B cell (primary cell): Measurements from ENCODE around the gene CUZD1. TPM values are rescaled to one million over a fixed set of nuclear protein-coding genes. Genes with fewer than 3 reads are reported as not detected.

Source experiments
- ATAC-seq: fragments of 200-7000 bp; cut with Tn5 transposase; one replicate; pipeline ENCODE4 v1.10.0; 2021; ENCODE audit warnings: low read depth, mild to moderate bottlenecking, moderate number of reproducible peaks, moderate library complexity
- CTCF ChIA-PET: fragments of 350-600 bp; sonication (Branson Sonifier 250); formaldehyde crosslinking; loops from one replicate; lab custom pipeline; 2021; ENCODE audit warnings: antibody characterized with exemption, inconsistent platforms; lab: Charles Lee
- POLR2A ChIA-PET: fragments of 350-600 bp; sonication (Branson Sonifier 250); formaldehyde crosslinking; loops from one replicate; lab custom pipeline; 2021; ENCODE audit warnings: antibody characterized with exemption; lab: Charles Lee
- DNase-seq: peaks from one replicate; pipeline ENCODE4 v3.0.0; 2013
- H2AFZ ChIP-seq: 2 replicates; pipeline ENCODE4 v1.6.1; 2012; ENCODE audit warnings: mild to moderate bottlenecking, low read depth, low read length; ENCODE audit not compliant: insufficient read depth, poor library complexity, severe bottlenecking
- H3K27ac ChIP-seq, 2 donors: 1 replicate in 1 of 2; 2 replicates in 1 of 2; pipeline ENCODE4 v1.5.1; 2012 to 2013; ENCODE audit warnings: low read length in 2 of 2, mild to moderate bottlenecking in 2 of 2, moderate library complexity in 1 of 2
- H3K27me3 ChIP-seq, 4 experiments: fragments of 200-600 bp in 1 of 4; sonication (generic) in 1 of 4; replicated peaks in 1 of 4; 1 replicate in 2 of 4; 2 replicates in 2 of 4; pipeline versions ENCODE4 v1.6.1 to v1.7.0; 2013 to 2016; ENCODE audit warnings: low read length in 3 of 4, mild to moderate bottlenecking in 2 of 4, mixed read lengths in 1 of 4, moderate library complexity in 1 of 4; ENCODE audit not compliant: insufficient read depth in 4 of 4, control insufficient read depth in 3 of 4; ENCODE audit errors: control extremely low read depth in 1 of 4
- H3K36me3 ChIP-seq, 2 experiments: replicated peaks in 1 of 2; 1 replicate in 1 of 2; 2 replicates in 1 of 2; pipeline versions ENCODE4 v1.6.1 to v1.7.1; 2013; ENCODE audit warnings: low read length in 1 of 2; ENCODE audit not compliant: insufficient read depth in 2 of 2, control insufficient read depth in 1 of 2; ENCODE audit errors: control extremely low read depth in 1 of 2, extremely low read depth in 1 of 2
- H3K4me1 ChIP-seq, 2 donors: fragments of 200-600 bp in 1 of 2; sonication (generic) in 1 of 2; 1 replicate in 1 of 2; 2 replicates in 1 of 2; pipeline versions ENCODE4 v1.5.1 to v1.6.1; 2013 to 2017; ENCODE audit warnings: low read length in 2 of 2; ENCODE audit not compliant: control insufficient read depth in 2 of 2, insufficient read depth in 2 of 2
- H3K4me2 ChIP-seq: replicated peaks from 2 replicates; pipeline ENCODE3; 2012; ENCODE audit warnings: mild to moderate bottlenecking, low read depth, low read length; ENCODE audit not compliant: poor library complexity, severe bottlenecking
- H3K4me3 ChIP-seq, 5 experiments: fragments of 200-600 bp in 1 of 5; sonication (generic) in 1 of 5; 1 replicate in 3 of 5; 2 replicates in 2 of 5; pipeline versions ENCODE4 v1.5.1 to v1.7.0; 2011 to 2016; ENCODE audit warnings: low read length in 4 of 5, mild to moderate bottlenecking in 4 of 5, low read depth in 2 of 5, control low read depth in 1 of 5, moderate library complexity in 1 of 5; ENCODE audit not compliant: insufficient read depth in 1 of 5; ENCODE audit errors: control extremely low read depth in 1 of 5, extremely low read depth in 1 of 5
- H3K79me2 ChIP-seq: fragments of 200-600 bp; sonication (generic); one replicate; pipeline ENCODE4 v1.6.0; 2016; ENCODE audit warnings: low read length; ENCODE audit not compliant: control insufficient read depth, insufficient read depth
- H3K9ac ChIP-seq: fragments of 200-600 bp; sonication (generic); 2 replicates; pipeline ENCODE4 v1.6.1; 2017; ENCODE audit warnings: mild to moderate bottlenecking, low read length, moderate library complexity
- H3K9me3 ChIP-seq, 3 donors: one replicate each; pipeline versions ENCODE4 v1.6.1 to v1.7.1; 2013; ENCODE audit warnings: low read length in 2 of 3; ENCODE audit not compliant: control insufficient read depth in 2 of 3, insufficient read depth in 1 of 3; ENCODE audit errors: control extremely low read depth in 1 of 3
- H4K20me1 ChIP-seq: 2 replicates; pipeline ENCODE4 v1.6.0; 2012; ENCODE audit warnings: mild to moderate bottlenecking, low read length; ENCODE audit not compliant: insufficient read depth, control insufficient read depth, poor library complexity, severe bottlenecking
- H3K27ac Mint-ChIP-seq: one replicate; pipeline ENCODE4 v1.8.0; 2021; ENCODE audit warnings: mixed read lengths
- H3K27me3 Mint-ChIP-seq: one replicate; pipeline ENCODE4 v1.8.0; 2021; ENCODE audit warnings: mixed read lengths
- H3K4me1 Mint-ChIP-seq: one replicate; pipeline ENCODE4 v1.8.0; 2021; ENCODE audit warnings: mixed read lengths
- H3K4me3 Mint-ChIP-seq: one replicate; pipeline ENCODE4 v1.8.0; 2021; ENCODE audit warnings: mixed read lengths
- H3K9me3 Mint-ChIP-seq: one replicate; pipeline ENCODE4 v1.8.0; 2022; ENCODE audit warnings: mixed read lengths; ENCODE audit not compliant: insufficient read depth
- EZH2 ChIP-seq: IDR thresholded peaks from 2 replicates; pipeline ENCODE4 v1.6.1; 2012; ENCODE audit warnings: borderline replicate concordance, low read depth, mild to moderate bottlenecking, moderate library complexity, low read length; ENCODE audit not compliant: insufficient read depth, poor library complexity, severe bottlenecking
- WGBS: methylation state at CpG from one replicate; pipeline ENCODE4 v1.1.5; 2013; ENCODE audit warnings: missing lambda C conversion rate; ENCODE audit not compliant: insufficient coverage; 5-methylcytosine and 5-hydroxymethylcytosine counted together
- intact Hi-C: fragments of 100-400 bp; cut with micrococcal nuclease; formaldehyde crosslinking; loops from one replicate; pipeline ENCODE4 v1.10.0; 2022
- polyA plus RNA-seq: library from polyadenylated mRNA; depleted of rRNA; stranded (reverse); fragments of >200 nt; gene quantifications from 2 replicates; pipeline ENCODE4 v1.2.3, GENCODE V29; 2012
- total RNA-seq, 2 donors: library from RNA; stranded (reverse); fragments of 120-200 nt in 1 of 2; gene quantifications; 1 replicate in 1 of 2; 2 replicates in 1 of 2; pipeline versions ENCODE4 v1.2.3 to v1.2.4, GENCODE V29; 2013 to 2022
- TF ChIP-seq, protein P1 (sequence below): fragments of 200-600 bp; IDR thresholded peaks from one replicate; pipeline ENCODE4 v1.8.0; 2022; ENCODE audit warnings: antibody characterized with exemption, mild to moderate bottlenecking

CUZD1 gene
- total and polyA plus RNA-seq, 2 donors (not counting 1 experiment from before 2014, with no cell fraction given): 2.1 to 3.3 TPM

DNA sequence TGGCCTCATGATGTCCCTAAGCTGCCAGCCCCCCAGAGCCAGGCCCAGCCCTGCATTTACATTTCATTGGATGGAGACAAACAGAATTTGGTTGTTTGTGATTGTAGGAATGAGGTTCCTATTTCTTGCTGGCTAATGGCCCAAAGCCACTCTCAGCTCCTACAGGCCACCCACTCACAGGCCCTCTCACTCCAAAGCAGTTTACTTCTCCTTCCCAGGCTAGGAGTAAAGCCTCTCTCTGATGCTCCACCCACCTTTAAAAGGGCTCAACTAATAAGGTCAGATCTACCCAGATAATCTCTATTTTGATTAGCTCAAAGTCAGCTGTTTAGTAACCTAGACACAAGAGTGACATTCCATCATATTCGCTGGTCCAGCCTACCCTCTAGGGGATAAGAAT is 11.2 kb upstream of the CUZD1 start:
- no peak overlapping the region for H3K9ac ChIP-seq
- Mint-ChIP-seq H3K27ac (no peak overlapping the region), H3K9me3 (no peaks in the 10 kb centered on the region), H3K4me3 (no peak overlapping the region), H3K27me3 (no peaks in the 10 kb centered on the region), H3K4me1 (peaks cover 21% of the 10 kb centered on the region)
- intact Hi-C loops: no loop called here
- no peaks in the 10 kb centered on the region for H3K9me3 ChIP-seq
- no peak for TF ChIP-seq EZH2
- TF ChIP-seq, protein P1, sequence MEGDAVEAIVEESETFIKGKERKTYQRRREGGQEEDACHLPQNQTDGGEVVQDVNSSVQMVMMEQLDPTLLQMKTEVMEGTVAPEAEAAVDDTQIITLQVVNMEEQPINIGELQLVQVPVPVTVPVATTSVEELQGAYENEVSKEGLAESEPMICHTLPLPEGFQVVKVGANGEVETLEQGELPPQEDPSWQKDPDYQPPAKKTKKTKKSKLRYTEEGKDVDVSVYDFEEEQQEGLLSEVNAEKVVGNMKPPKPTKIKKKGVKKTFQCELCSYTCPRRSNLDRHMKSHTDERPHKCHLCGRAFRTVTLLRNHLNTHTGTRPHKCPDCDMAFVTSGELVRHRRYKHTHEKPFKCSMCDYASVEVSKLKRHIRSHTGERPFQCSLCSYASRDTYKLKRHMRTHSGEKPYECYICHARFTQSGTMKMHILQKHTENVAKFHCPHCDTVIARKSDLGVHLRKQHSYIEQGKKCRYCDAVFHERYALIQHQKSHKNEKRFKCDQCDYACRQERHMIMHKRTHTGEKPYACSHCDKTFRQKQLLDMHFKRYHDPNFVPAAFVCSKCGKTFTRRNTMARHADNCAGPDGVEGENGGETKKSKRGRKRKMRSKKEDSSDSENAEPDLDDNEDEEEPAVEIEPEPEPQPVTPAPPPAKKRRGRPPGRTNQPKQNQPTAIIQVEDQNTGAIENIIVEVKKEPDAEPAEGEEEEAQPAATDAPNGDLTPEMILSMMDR: no peak
- H3K36me3 ChIP-seq: peaks cover 0 to 15% of the 10 kb centered on the region in 2 experiments
- DNase-seq (no peak), ATAC-seq (no peak)
- H3K79me2 ChIP-seq: no peaks in the 10 kb centered on the region
- H3K4me2 ChIP-seq: no peak overlapping the region
- H2AFZ ChIP-seq: no peak overlapping the region
- H3K4me3 ChIP-seq: no peak overlapping the region
- no CpG with 5 or more reads among the region's 1 CpG for WGBS
- peaks cover 2 to 3% of the 10 kb centered on the region in 2 donors for H3K4me1 ChIP-seq
- no peaks in the 10 kb centered on the region for H3K27me3 ChIP-seq
- no peak overlapping the region for H3K27ac ChIP-seq
- H4K20me1 ChIP-seq: no peaks in the 10 kb centered on the region
- CTCF ChIA-PET: no interaction called here
- POLR2A ChIA-PET: no interaction called here

- H4K20me1 ChIP-seq: no peaks in the 10 kb centered on the region
These were observed 10.1 kb upstream of the CUZD1 start for GRCh38 chr10:122855745-122856144.

More at GRCh38 chr10:122855745-122856144, 10.1 kb upstream of the CUZD1 start:
- H3K4me1 Mint-ChIP-seq: peaks cover 15% of the 10 kb centered on the region
- no peaks in the 10 kb centered on the region for H3K9me3 Mint-ChIP-seq
- 96% methylated on average over 3 of the region's 3 CpGs for WGBS
- Histone ChIP-seq H3K9ac (no peak overlapping the region), H3K4me3 (no peak overlapping the region), H3K4me1 (no peaks in the 10 kb centered on the region), H3K9me3 (no peaks in the 10 kb centered on the region), H2AFZ (no peak overlapping the region), H3K27ac (no peak overlapping the region), H3K36me3 (peaks cover 2 to 15% of the 10 kb centered on the region in 2 experiments), H3K27me3 (no peaks in the 10 kb centered on the region), H3K79me2 (no peaks in the 10 kb centered on the region), H3K4me2 (no peak overlapping the region)
- H3K27me3 Mint-ChIP-seq: no peaks in the 10 kb centered on the region
- H3K27ac Mint-ChIP-seq: no peak overlapping the region
- ChIA-PET POLR2A (no interaction called here), CTCF (no interaction called here)
- DNase-seq (no peak), ATAC-seq (no peak)
- H3K4me3 Mint-ChIP-seq: no peak overlapping the region
- TF ChIP-seq, protein P1: no peak
- TF ChIP-seq EZH2: no peak
- intact Hi-C loops: no loop called here
